Tibial nerve (tissue), 4 donors: ENCODE results near the gene TUBA1B.

Experiments used
- EP300 ChIP-seq, 2 donors: sonication (generic); formaldehyde crosslinking; IDR thresholded peaks; one replicate each; pipeline ENCODE4 v1.6.1; 2017; ENCODE audit warnings: antibody characterized with exemption in 2 of 2, mild to moderate bottlenecking in 1 of 2
- POLR2A ChIP-seq, 2 donors: fragments of 450-650 bp; IDR thresholded peaks; one replicate each; pipeline ENCODE4 v1.6.1; 2017; ENCODE audit warnings: antibody characterized with exemption in 2 of 2, mild to moderate bottlenecking in 2 of 2, moderate library complexity in 2 of 2
- TF ChIP-seq, protein P1 (sequence below), 5 experiments: fragments of 200-600 bp in 3 of 5; fragments of 450-650 bp in 2 of 5; sonication (generic) in 3 of 5; IDR thresholded peaks; one replicate each; pipeline ENCODE4 v1.5.1; 2016 to 2019; ENCODE audit warnings: antibody characterized with exemption in 5 of 5, mild to moderate bottlenecking in 3 of 5, moderate library complexity in 2 of 5

DNA sequence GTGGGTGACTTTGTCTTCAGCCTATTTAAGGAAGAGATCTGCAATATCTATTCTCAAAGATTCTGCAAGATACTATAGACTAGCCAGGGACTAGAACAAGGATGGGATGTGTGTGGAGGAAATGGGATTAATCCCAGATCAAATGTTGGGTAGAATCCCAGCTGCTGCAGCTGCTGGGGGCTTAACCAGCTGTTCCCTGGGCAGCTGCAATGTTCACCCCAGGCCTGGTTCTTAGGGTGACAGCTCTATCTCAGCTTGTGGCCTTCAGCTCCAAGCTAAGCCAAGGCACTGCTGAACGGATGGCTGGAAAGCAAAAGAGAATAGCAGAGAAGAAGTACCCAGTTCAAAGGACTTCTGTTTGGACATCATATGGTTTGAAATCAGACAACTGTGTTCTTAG, 51.4 kb downstream of the TUBA1B start:
- TF ChIP-seq POLR2A (IDR thresholded peaks at IDR 0.05) (no peak), EP300 (IDR thresholded peaks at IDR 0.05) (no peak)
- TF ChIP-seq, protein P1, sequence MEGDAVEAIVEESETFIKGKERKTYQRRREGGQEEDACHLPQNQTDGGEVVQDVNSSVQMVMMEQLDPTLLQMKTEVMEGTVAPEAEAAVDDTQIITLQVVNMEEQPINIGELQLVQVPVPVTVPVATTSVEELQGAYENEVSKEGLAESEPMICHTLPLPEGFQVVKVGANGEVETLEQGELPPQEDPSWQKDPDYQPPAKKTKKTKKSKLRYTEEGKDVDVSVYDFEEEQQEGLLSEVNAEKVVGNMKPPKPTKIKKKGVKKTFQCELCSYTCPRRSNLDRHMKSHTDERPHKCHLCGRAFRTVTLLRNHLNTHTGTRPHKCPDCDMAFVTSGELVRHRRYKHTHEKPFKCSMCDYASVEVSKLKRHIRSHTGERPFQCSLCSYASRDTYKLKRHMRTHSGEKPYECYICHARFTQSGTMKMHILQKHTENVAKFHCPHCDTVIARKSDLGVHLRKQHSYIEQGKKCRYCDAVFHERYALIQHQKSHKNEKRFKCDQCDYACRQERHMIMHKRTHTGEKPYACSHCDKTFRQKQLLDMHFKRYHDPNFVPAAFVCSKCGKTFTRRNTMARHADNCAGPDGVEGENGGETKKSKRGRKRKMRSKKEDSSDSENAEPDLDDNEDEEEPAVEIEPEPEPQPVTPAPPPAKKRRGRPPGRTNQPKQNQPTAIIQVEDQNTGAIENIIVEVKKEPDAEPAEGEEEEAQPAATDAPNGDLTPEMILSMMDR (IDR thresholded peaks at IDR 0.05) = no peak
